ENCODE measurements around the gene TMEM43.

Gene TMEM43

DNA sequence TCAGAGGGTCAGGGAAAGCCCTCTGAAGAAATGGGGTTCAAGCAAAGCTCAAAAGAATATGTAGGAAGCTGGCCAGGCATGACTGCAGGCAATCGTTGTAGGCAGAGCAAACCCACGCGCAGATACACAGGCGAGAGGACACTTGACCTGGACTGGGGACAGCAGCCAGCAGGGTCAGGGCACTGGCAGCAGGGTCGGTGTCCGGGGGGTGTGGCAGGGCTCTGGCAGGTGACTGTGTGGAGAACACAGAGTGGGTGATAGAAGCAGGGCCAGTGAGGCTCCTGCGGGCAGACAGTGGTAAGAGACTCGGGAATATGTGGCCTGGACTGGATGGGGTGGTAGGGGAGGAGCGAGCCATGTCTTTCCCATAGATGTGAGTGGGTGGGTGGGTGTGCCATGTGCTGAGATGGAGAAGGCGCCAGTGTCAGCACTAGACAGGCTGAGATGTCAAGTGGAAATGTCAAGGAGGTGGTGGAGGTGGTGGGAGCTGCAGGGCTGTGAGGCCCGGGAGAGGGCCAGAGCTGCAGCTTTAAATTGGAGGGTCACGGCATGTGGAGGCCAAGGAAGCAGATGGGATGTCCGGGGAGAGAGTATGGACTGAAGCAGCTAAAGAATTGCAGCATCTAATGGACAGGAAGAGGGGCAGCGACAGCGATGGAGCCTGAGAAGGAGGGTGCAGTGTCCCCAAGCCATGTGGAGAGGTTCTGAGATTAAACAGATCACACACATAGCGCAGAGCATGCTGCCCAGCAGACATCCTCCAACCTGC lies 13.4 kb downstream of the TMEM43 start:
- no peaks in the 10 kb centered on the region for H3K9me3 ChIP-seq (ENCODE audit: control insufficient read depth, insufficient read depth, low read depth, low read length)
- H3K4me3 ChIP-seq (ENCODE audit: low read depth, low read length) = no peak overlapping the region
- H3K9ac ChIP-seq (ENCODE audit: low read length) = no peak overlapping the region
- peaks cover 13% of the 10 kb centered on the region; the same call in 1 of the 2 replicates for H3K4me1 ChIP-seq (ENCODE audit: control insufficient read depth, insufficient read depth, low read length)
- peaks cover 90% of the 10 kb centered on the region for H3K36me3 ChIP-seq (ENCODE audit: control insufficient read depth, insufficient read depth, low read length)
- no peak overlapping the region for H3K27ac ChIP-seq (ENCODE audit: low read depth, low read length)
- no peaks in the 10 kb centered on the region for H3K27me3 ChIP-seq (ENCODE audit: control insufficient read depth, insufficient read depth, low read length)

DNA sequence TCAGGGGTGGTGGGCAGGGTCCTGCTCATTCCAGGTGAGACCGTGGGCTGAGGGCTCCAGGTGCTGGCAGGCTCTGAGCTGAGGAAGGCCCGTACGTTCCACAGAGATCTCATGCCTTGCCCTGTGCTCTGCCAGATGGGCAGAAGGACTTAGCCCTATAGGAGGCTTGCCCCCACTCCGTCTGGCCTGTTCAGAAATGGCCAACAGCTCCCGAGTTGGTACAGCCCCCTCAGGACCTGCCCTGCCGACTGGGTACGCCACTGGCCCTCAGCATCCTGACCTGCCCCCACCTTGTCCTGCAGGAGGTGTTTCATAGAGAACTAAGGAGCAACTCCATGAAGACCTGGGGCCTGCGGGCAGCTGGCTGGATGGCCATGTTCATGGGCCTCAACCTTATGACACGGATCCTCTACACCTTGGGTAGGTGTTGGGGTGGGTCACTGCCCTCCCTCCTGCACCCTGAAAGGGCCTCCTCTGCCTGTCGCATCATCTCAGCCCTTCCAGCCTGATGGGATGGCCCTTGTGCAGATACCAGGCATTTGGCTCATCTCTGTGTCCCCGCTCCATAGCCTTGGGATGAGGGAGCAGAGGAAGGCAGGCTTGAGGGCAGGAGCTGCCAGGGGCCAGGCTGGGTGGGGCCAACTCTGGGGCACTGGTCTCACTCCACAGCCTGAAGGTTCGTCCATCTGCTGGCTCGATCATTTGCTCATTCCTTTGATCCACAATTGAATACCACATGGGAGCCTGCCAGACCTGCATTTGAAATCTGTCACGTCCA lies 14.2 kb downstream of the TMEM43 start:
- peaks cover 83% of the 10 kb centered on the region for H3K36me3 ChIP-seq (ENCODE audit: control insufficient read depth, insufficient read depth, low read length)
- H3K27me3 ChIP-seq (ENCODE audit: control insufficient read depth, insufficient read depth, low read length) = no peaks in the 10 kb centered on the region
- H3K9me3 ChIP-seq (ENCODE audit: control insufficient read depth, insufficient read depth, low read depth, low read length) = no peaks in the 10 kb centered on the region
- H3K9ac ChIP-seq (ENCODE audit: low read length) = no peak overlapping the region
- H3K4me3 ChIP-seq (ENCODE audit: low read depth, low read length) = no peak overlapping the region
- H3K4me1 ChIP-seq (ENCODE audit: control insufficient read depth, insufficient read depth, low read length) = peaks cover 21% of the 10 kb centered on the region
- H3K27ac ChIP-seq (ENCODE audit: low read depth, low read length) = no peak overlapping the region

DNA sequence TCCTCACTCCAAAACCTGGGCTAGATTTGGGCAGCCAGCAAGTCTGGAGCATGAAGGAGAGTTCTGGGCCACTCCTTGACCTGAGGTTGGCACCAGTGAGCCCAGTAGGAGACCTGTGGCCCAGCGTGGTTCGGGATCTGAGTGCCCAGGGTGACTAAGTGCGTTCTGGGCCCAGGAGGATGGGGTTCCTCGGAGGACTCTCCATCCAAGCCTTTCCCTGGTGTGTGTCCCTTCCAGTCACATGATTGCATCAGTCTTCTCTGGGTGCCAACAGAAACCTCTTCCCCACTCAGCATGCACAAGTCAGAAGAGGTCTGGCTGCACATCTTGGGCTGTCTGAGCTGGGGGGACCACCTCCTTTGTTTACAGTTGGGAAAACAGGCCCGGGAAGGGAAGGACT lies 14.9 kb downstream of the TMEM43 start:
- Histone ChIP-seq H3K36me3 (ENCODE audit: control insufficient read depth, insufficient read depth, low read length) (peaks cover 76% of the 10 kb centered on the region), H3K9ac (ENCODE audit: low read length) (no peak overlapping the region), H3K27ac (ENCODE audit: low read depth, low read length) (peak overlapping the region; percentile 35; the same call in 1 of the 2 replicates), H3K4me3 (ENCODE audit: low read depth, low read length) (no peak overlapping the region), H3K27me3 (ENCODE audit: control insufficient read depth, insufficient read depth, low read length) (no peaks in the 10 kb centered on the region), H3K9me3 (ENCODE audit: control insufficient read depth, insufficient read depth, low read depth, low read length) (no peaks in the 10 kb centered on the region), H3K4me1 (ENCODE audit: control insufficient read depth, insufficient read depth, low read length) (peaks cover 27% of the 10 kb centered on the region)

DNA sequence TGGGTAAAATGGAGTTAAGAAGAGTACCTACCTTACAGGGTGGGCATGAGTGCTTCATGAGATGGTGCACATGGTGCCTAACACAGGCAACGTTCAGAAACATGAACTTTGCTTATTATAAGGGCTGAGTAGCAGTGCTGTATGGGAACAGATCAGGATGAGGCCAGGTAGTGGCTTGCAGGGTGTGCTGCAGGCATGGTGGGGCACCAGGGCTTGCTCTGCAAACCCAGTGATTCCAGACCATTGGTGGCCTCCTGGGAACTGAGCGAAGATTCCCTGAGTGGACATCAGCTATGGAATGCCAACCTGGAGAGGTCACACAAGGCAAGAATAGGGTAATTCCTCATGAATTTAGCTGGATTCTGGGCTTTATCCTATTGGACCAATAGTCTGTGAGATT lies 15.8 kb downstream of the TMEM43 start:
- Histone ChIP-seq H3K4me1 (ENCODE audit: control insufficient read depth, insufficient read depth, low read length) (peaks cover 34% of the 10 kb centered on the region), H3K9ac (ENCODE audit: low read length) (no peak overlapping the region), H3K9me3 (ENCODE audit: control insufficient read depth, insufficient read depth, low read depth, low read length) (no peaks in the 10 kb centered on the region), H3K36me3 (ENCODE audit: control insufficient read depth, insufficient read depth, low read length) (peaks cover 73% of the 10 kb centered on the region), H3K27me3 (ENCODE audit: control insufficient read depth, insufficient read depth, low read length) (no peaks in the 10 kb centered on the region), H3K4me3 (ENCODE audit: low read depth, low read length) (no peak overlapping the region), H3K27ac (ENCODE audit: low read depth, low read length) (no peak overlapping the region; the same call in 1 of the 2 replicates)

DNA sequence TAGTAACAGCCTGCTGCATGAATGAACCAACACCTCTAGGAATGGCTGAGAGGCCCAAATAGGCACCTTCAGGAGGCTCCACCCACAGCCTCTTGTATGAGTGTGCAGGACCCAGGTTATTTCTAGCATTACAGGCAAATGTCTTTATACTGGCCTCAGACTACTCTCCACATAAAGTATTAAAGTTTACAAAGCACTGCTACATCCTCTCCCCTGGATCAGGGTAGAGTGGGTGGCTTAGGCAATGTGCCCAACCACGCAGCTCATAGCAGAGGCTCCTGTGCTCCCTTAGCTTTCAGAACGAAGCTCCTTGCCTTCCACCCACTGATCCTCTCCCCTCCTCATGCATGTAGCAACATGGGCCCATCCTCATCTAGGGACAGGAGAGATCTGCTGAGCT lies 16.3 kb downstream of the TMEM43 start:
- no peaks in the 10 kb centered on the region for H3K9me3 ChIP-seq (ENCODE audit: control insufficient read depth, insufficient read depth, low read depth, low read length)
- H3K36me3 ChIP-seq (ENCODE audit: control insufficient read depth, insufficient read depth, low read length) = peaks cover 73% of the 10 kb centered on the region
- no peak overlapping the region for H3K9ac ChIP-seq (ENCODE audit: low read length)
- no peak overlapping the region for H3K4me3 ChIP-seq (ENCODE audit: low read depth, low read length)
- H3K4me1 ChIP-seq (ENCODE audit: control insufficient read depth, insufficient read depth, low read length) = peaks cover 34% of the 10 kb centered on the region
- no peak overlapping the region for H3K27ac ChIP-seq (ENCODE audit: low read depth, low read length)
- no peaks in the 10 kb centered on the region for H3K27me3 ChIP-seq (ENCODE audit: control insufficient read depth, insufficient read depth, low read length)

DNA sequence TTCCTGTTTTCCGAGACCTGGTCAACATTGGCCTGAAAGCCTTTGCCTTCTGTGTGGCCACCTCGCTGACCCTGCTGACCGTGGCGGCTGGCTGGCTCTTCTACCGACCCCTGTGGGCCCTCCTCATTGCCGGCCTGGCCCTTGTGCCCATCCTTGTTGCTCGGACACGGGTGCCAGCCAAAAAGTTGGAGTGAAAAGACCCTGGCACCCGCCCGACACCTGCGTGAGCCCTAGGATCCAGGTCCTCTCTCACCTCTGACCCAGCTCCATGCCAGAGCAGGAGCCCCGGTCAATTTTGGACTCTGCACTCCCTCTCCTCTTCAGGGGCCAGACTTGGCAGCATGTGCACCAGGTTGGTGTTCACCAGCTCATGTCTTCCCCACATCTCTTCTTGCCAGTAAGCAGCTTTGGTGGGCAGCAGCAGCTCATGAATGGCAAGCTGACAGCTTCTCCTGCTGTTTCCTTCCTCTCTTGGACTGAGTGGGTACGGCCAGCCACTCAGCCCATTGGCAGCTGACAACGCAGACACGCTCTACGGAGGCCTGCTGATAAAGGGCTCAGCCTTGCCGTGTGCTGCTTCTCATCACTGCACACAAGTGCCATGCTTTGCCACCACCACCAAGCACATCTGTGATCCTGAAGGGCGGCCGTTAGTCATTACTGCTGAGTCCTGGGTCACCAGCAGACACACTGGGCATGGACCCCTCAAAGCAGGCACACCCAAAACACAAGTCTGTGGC lies 16.9 kb downstream of the TMEM43 start:
- H3K27me3 ChIP-seq (ENCODE audit: control insufficient read depth, insufficient read depth, low read length) = no peaks in the 10 kb centered on the region
- no peak overlapping the region for H3K4me3 ChIP-seq (ENCODE audit: low read depth, low read length)
- H3K27ac ChIP-seq (ENCODE audit: low read depth, low read length) = no peak overlapping the region
- H3K9me3 ChIP-seq (ENCODE audit: control insufficient read depth, insufficient read depth, low read depth, low read length) = no peaks in the 10 kb centered on the region
- H3K4me1 ChIP-seq (ENCODE audit: control insufficient read depth, insufficient read depth, low read length) = peaks cover 34% of the 10 kb centered on the region
- H3K36me3 ChIP-seq (ENCODE audit: control insufficient read depth, insufficient read depth, low read length) = peaks cover 73% of the 10 kb centered on the region
- no peak overlapping the region for H3K9ac ChIP-seq (ENCODE audit: low read length)

DNA sequence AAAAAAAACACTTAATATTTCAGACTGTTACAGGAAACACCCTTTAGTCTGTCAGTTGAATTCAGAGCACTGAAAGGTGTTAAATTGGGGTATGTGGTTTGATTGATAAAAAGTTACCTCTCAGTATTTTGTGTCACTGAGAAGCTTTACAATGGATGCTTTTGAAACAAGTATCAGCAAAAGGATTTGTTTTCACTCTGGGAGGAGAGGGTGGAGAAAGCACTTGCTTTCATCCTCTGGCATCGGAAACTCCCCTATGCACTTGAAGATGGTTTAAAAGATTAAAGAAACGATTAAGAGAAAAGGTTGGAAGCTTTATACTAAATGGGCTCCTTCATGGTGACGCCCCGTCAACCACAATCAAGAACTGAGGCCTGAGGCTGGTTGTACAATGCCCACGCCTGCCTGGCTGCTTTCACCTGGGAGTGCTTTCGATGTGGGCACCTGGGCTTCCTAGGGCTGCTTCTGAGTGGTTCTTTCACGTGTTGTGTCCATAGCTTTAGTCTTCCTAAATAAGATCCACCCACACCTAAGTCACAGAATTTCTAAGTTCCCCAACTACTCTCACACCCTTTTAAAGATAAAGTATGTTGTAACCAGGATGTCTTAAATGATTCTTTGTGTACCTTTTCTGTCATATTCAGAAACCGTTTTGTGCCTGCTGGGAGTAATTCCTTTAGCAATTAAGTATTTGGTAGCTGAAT lies 17.9 kb downstream of the TMEM43 start:
- H3K4me1 ChIP-seq (ENCODE audit: control insufficient read depth, insufficient read depth, low read length) = peaks cover 35% of the 10 kb centered on the region
- no peaks in the 10 kb centered on the region for H3K9me3 ChIP-seq (ENCODE audit: control insufficient read depth, insufficient read depth, low read depth, low read length)
- H3K36me3 ChIP-seq (ENCODE audit: control insufficient read depth, insufficient read depth, low read length) = peaks cover 73% of the 10 kb centered on the region
- no peak overlapping the region for H3K9ac ChIP-seq (ENCODE audit: low read length)
- no peak overlapping the region for H3K4me3 ChIP-seq (ENCODE audit: low read depth, low read length)
- H3K27ac ChIP-seq (ENCODE audit: low read depth, low read length) = peak overlapping the region; percentile 17; the same call in 1 of the 2 replicates
- no peaks in the 10 kb centered on the region for H3K27me3 ChIP-seq (ENCODE audit: control insufficient read depth, insufficient read depth, low read length)

DNA sequence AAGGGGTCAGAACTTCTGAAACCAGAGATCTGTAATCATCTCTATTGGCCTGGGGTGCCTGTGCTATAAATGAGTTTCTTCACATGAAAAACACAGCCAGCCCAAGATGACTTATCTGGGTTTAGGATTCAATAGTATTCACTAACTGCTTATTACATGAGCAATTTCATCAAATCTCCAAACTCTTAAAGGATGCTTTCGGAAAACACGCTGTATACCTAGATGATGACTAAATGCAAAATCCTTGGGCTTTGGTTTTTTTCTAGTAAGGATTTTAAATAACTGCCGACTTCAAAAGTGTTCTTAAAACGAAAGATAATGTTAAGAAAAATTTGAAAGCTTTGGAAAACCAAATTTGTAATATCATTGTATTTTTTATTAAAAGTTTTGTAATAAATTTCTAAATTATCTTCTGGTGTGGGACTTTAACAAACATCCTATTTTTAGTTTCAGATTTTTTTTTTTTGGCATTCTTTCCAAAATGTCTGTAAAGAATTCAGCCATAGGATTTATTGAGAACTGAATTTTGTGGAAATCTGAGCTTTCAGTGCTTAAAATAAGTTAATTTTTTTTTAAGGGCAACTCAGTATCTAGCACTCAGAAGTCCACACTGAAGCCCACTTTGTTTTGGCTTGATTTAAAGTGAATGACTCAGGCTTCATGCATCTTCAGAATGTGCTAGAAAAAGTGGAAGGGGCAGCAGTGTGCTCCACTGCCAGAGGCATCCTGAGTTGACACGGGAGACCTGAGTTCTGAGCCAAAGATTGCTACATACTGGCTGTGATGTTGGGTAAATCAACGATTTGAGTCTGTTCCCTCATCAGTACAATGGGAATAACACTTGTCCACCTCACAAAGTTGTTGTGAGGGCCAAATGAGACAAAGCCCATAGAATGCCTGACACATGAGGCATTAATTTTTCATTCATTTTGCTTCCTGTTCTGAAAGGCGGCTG lies 18.7 kb downstream of the TMEM43 start:
- H3K9me3 ChIP-seq (ENCODE audit: control insufficient read depth, insufficient read depth, low read depth, low read length) = no peaks in the 10 kb centered on the region
- H3K36me3 ChIP-seq (ENCODE audit: control insufficient read depth, insufficient read depth, low read length) = peaks cover 73% of the 10 kb centered on the region
- H3K27me3 ChIP-seq (ENCODE audit: control insufficient read depth, insufficient read depth, low read length) = no peaks in the 10 kb centered on the region
- H3K9ac ChIP-seq (ENCODE audit: low read length) = peak overlapping the region; percentile 69
- H3K4me3 ChIP-seq (ENCODE audit: low read depth, low read length) = no peak overlapping the region
- H3K4me1 ChIP-seq (ENCODE audit: control insufficient read depth, insufficient read depth, low read length) = peaks cover 44% of the 10 kb centered on the region
- H3K27ac ChIP-seq (ENCODE audit: low read depth, low read length) = peak overlapping the region; percentile 83

DNA sequence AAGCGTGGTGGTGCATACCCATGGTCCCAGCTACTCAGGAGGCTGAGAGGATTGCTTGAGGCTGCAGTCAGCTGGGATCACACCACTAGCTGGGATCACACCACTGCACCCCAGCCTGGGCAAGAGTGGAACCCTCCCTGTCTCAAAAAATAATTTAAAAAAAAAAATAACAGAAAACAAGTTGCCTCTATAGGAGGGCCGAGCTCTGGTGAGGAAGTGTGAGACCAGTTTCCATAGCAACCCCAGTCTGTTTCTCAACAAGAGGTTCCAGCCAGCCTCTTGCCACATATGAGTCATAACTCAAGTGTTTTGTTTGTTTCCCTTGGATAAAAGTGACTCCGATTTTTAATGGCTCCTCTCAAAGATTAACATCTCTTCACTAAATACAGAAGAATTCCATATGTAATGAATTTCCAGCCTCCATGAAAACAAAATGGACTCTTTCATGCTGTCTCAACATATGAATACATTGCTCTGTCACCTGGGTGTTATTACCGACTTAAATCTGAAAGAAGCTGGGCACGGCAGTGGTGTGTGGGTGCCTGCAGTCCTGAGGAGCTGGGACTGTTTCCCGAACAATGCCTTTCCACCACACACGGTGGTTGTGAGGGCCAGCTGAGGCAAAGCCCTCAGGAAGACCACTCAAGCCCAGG lies 19.7 kb downstream of the TMEM43 start:
- peaks cover 66% of the 10 kb centered on the region for H3K36me3 ChIP-seq (ENCODE audit: control insufficient read depth, insufficient read depth, low read length)
- H3K9ac ChIP-seq (ENCODE audit: low read length) = peak overlapping the region; percentile 69
- H3K4me1 ChIP-seq (ENCODE audit: control insufficient read depth, insufficient read depth, low read length) = peaks cover 47% of the 10 kb centered on the region
- no peaks in the 10 kb centered on the region for H3K9me3 ChIP-seq (ENCODE audit: control insufficient read depth, insufficient read depth, low read depth, low read length)
- peak overlapping the region; percentile 83 for H3K27ac ChIP-seq (ENCODE audit: low read depth, low read length)
- H3K4me3 ChIP-seq (ENCODE audit: low read depth, low read length) = peak overlapping the region; percentile 15; the same call in 1 of the 2 replicates
- no peaks in the 10 kb centered on the region for H3K27me3 ChIP-seq (ENCODE audit: control insufficient read depth, insufficient read depth, low read length)
